Measurements from ENCODE around the gene RNF144B. TPM values are rescaled to one million over a fixed set of nuclear protein-coding genes. Genes with fewer than 3 reads are reported as not detected.
A peak's percentile ranks its signal among the peaks of the same experiment; 100 is the strongest.
"Not testable (repeated sequence)": the region's sequence is repeated elsewhere in the genome, so short reads cannot be mapped to it uniquely, and the experiment has no call there.

Gene RNF144B
- 1.4 and 1.7 TPM in 2 replicates for total RNA-seq (2014; rRNA removed; shearing (Covaris generic))

DNA sequence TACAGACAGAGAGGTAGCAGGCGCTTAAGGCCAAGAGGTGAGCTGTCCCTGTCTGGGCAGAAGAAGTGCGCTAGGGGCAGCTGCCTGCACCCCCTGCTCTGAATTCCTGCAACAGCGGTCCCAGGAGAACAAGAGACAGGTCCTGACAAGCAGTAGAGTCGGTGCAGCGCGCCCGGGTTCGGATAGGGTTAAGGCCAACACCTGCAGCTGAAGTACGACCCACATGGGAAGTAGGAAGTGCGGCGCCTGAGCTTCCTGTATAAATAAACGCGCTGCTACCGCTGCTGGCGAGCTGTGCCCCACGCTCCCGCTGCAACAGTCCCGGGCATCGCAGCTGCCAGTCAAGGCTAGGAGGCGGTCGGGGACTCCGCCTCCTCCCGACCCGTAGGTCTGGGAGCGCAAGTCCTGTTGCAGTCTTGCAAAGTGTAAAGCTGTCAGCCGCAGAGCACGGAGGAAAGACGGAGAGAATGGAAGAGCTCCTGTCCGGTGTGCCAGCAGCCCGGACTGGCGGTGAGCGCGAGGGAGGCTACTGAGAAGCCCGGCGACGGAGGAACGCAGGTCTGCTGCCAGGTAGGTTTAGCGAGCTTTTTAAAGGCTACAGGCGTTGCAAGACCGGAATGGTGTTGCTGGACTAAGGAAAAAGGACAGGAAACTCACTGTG lies at the start of gene RNF144B:
TSS of gene RNF144B (plus strand) at position 290 of the 661 bp plus-strand sequence. CDS start 12,185 bp downstream, outside the sequence.
- Histone ChIP-seq H3K4me3 (ENCODE audit: insufficient read depth, low read depth, low read length) (peak within 1 kb of the TSS; percentile 43), H3K27me3 (ENCODE audit: control insufficient read depth, insufficient read depth, low read length) (no peaks in the 10 kb centered on the region), H3K36me3 (replicated peaks; ENCODE audit: control insufficient read depth, insufficient read depth, low read length) (no peaks in the 10 kb centered on the region)
- DNase-seq = peak; percentile 85

DNA sequence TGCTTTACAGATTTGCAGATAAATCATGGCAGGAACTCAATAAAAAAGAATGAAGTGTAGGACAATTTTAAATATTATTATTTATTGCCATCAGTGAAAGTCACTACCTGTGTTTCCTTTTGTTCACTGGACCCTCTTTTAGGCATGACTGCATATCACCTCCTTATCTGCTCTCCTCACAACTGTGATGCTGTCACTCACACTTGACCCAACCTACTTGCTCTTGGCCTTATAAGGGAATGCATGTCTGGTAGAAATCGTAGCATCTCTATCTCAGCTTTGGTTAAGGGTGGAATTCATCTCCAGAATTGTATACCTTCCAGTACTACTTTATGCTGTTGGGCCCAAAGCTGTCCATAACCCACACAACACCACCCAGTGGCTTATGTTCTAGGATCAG lies 47.6 kb upstream of the RNF144B start:
- no peaks in the 10 kb centered on the region for H3K27me3 ChIP-seq (ENCODE audit: control insufficient read depth, insufficient read depth, low read length)
- H3K4me3 ChIP-seq (ENCODE audit: insufficient read depth, low read depth, low read length) = no peak overlapping the region
- H3K36me3 ChIP-seq (replicated peaks; ENCODE audit: control insufficient read depth, insufficient read depth, low read length) = no peaks in the 10 kb centered on the region
- DNase-seq = no peak

DNA sequence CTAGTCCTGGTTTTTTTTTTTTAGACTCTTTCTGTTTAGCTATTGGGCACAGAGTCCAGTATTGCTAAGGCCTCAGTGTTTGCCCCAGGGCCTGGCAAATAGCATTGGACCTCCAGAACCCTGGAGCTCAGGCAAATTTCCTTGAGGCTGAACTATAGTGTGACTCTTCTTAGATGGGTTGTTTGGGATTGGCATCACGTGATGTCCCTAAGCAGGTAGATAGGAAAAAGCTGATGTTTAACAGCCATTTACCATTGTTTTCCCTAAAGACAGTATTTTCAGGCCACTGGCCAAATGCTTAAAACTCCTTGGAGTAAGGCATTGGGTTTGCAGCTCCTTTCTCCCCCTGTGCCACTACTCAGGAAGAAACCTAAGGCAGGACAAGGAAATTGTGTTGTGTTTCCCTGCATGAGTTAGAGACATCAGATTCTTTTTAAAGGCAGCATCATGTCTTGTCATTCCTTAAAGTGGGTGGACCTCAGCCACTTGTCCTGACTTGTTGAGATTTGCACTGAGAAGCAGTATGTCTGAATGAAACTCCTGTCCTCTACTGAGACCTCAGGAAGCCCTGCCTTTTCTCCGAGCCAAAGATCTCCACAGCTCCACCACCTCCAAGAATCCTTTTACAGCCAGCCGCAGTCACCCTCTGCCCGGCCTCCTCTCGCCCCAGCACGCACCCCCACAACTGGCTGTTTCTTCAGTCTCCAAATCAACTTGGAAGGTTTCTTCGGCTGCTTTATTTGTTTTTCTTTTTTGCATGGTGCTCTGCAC lies 46.2 kb upstream of the RNF144B start:
- Histone ChIP-seq H3K4me3 (ENCODE audit: insufficient read depth, low read depth, low read length) (no peak overlapping the region), H3K27me3 (ENCODE audit: control insufficient read depth, insufficient read depth, low read length) (no peaks in the 10 kb centered on the region), H3K36me3 (replicated peaks; ENCODE audit: control insufficient read depth, insufficient read depth, low read length) (no peaks in the 10 kb centered on the region)
- no peak for DNase-seq

DNA sequence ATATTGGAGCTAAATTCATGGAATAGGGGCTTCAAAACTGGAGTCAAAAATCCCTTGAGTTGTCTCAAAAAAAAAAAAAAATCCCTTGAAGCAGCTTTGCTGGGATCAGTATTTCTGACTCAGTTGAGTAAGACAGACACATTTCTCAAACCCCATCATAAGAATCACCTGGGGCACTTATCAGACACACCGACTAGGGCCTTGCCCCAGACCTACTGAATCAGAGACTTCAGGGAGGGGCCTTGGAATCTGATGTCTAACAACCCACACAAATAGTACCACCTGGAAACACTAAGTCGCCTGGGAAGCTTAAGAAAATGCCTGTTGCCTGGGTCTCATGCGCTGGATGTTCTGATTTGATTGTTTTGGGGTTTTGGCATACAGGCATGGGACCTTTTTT lies 44.9 kb upstream of the RNF144B start:
- H3K36me3 ChIP-seq (replicated peaks; ENCODE audit: control insufficient read depth, insufficient read depth, low read length) = no peaks in the 10 kb centered on the region
- H3K4me3 ChIP-seq (ENCODE audit: insufficient read depth, low read depth, low read length) = no peak overlapping the region
- no peaks in the 10 kb centered on the region for H3K27me3 ChIP-seq (ENCODE audit: control insufficient read depth, insufficient read depth, low read length)
- no peak for DNase-seq

GRCh38 chr6:18343741-18344140 lies 43.4 kb upstream of the RNF144B start:
- Histone ChIP-seq H3K4me3 (ENCODE audit: insufficient read depth, low read depth, low read length) (no peak overlapping the region), H3K36me3 (replicated peaks; ENCODE audit: control insufficient read depth, insufficient read depth, low read length) (no peaks in the 10 kb centered on the region), H3K27me3 (ENCODE audit: control insufficient read depth, insufficient read depth, low read length) (no peaks in the 10 kb centered on the region)
- no peak for DNase-seq

DNA sequence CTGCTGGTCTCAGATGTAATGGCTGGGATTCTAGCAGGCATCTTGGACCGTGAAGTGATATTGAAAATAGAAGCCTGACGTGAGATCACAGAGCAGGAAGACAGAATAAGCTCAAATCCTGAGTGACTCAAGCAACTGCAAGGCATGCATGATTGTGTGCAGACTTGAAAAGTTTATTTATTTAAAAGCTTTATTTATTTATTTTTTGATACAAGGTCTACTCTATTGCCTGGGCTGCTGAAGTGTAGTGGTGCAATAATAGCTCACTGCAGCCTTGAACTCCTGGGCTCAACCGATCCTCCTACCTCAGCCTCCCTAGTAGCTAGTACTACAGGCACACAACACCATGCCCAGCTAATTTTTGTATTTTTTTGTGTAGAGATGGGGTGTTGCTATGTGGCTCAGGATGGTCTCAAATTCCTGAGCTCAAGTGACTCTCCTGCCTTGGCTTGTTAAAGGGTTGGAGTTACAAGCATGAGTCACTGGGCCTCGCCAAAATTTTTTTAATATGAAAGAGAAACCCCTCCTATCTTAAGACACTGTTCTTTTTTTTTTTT lies 40.1 kb upstream of the RNF144B start:
- Histone ChIP-seq H3K4me3 (ENCODE audit: insufficient read depth, low read depth, low read length) (no peak overlapping the region), H3K27me3 (ENCODE audit: control insufficient read depth, insufficient read depth, low read length) (no peaks in the 10 kb centered on the region), H3K36me3 (replicated peaks; ENCODE audit: control insufficient read depth, insufficient read depth, low read length) (no peaks in the 10 kb centered on the region)
- no peak for DNase-seq

DNA sequence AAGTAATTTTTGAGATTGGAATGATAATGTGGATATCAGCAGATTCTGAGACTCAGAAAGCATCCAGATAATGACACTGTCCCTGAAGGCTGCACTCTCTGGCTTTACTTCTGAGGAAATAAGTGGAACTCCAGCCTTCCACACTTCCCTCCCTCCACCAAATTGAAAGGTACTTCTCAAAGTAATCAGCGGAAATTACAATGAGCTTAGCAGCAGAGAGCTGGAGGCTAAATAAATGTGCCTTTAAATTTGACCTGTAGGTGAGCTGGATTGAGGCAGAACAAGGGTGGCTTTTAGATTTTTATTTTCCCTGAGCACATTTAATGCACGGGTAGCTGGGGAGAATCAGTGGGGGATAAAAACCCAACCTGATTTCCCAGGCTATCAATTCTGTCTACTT lies 39.3 kb upstream of the RNF144B start:
- H3K27me3 ChIP-seq (ENCODE audit: control insufficient read depth, insufficient read depth, low read length) = no peaks in the 10 kb centered on the region
- no peak overlapping the region for H3K4me3 ChIP-seq (ENCODE audit: insufficient read depth, low read depth, low read length)
- H3K36me3 ChIP-seq (replicated peaks; ENCODE audit: control insufficient read depth, insufficient read depth, low read length) = no peaks in the 10 kb centered on the region
- no peak for DNase-seq

- no peak overlapping the region for H3K4me3 ChIP-seq (ENCODE audit: insufficient read depth, low read depth, low read length)
- H3K27me3 ChIP-seq (ENCODE audit: control insufficient read depth, insufficient read depth, low read length) = no peaks in the 10 kb centered on the region
- H3K36me3 ChIP-seq (replicated peaks; ENCODE audit: control insufficient read depth, insufficient read depth, low read length) = no peaks in the 10 kb centered on the region
- DNase-seq = no peak
These were observed 37.8 kb upstream of the RNF144B start for GRCh38 chr6:18349386-18349785.

GRCh38 chr6:18350271-18350670 lies 36.9 kb upstream of the RNF144B start:
- Histone ChIP-seq H3K4me3 (ENCODE audit: insufficient read depth, low read depth, low read length) (no peak overlapping the region), H3K36me3 (replicated peaks; ENCODE audit: control insufficient read depth, insufficient read depth, low read length) (no peaks in the 10 kb centered on the region), H3K27me3 (ENCODE audit: control insufficient read depth, insufficient read depth, low read length) (no peaks in the 10 kb centered on the region)
- no peak for DNase-seq

- no peaks in the 10 kb centered on the region for H3K36me3 ChIP-seq (replicated peaks; ENCODE audit: control insufficient read depth, insufficient read depth, low read length)
These were observed 36.4 kb upstream of the RNF144B start for GRCh38 chr6:18350712-18351111.

GRCh38 chr6:18352001-18352400 lies 35.1 kb upstream of the RNF144B start:
- no peak for DNase-seq
- Histone ChIP-seq H3K4me3 (ENCODE audit: insufficient read depth, low read depth, low read length) (no peak overlapping the region), H3K36me3 (replicated peaks; ENCODE audit: control insufficient read depth, insufficient read depth, low read length) (no peaks in the 10 kb centered on the region), H3K27me3 (ENCODE audit: control insufficient read depth, insufficient read depth, low read length) (no peaks in the 10 kb centered on the region)

More at GRCh38 chr6:18350712-18351111, 36.4 kb upstream of the RNF144B start:
- H3K4me3 ChIP-seq (ENCODE audit: insufficient read depth, low read depth, low read length) = no peak overlapping the region
- no peaks in the 10 kb centered on the region for H3K27me3 ChIP-seq (ENCODE audit: control insufficient read depth, insufficient read depth, low read length)
- DNase-seq = no peak

- DNase-seq = no peak
- H3K4me3 ChIP-seq (ENCODE audit: insufficient read depth, low read depth, low read length) = no peak overlapping the region
- no peaks in the 10 kb centered on the region for H3K27me3 ChIP-seq (ENCODE audit: control insufficient read depth, insufficient read depth, low read length)
- no peaks in the 10 kb centered on the region for H3K36me3 ChIP-seq (replicated peaks; ENCODE audit: control insufficient read depth, insufficient read depth, low read length)
These were observed 34.3 kb upstream of the RNF144B start for GRCh38 chr6:18352842-18353241.

- Histone ChIP-seq H3K27me3 (ENCODE audit: control insufficient read depth, insufficient read depth, low read length) (no peaks in the 10 kb centered on the region), H3K4me3 (ENCODE audit: insufficient read depth, low read depth, low read length) (no peak overlapping the region), H3K36me3 (replicated peaks; ENCODE audit: control insufficient read depth, insufficient read depth, low read length) (no peaks in the 10 kb centered on the region)
- DNase-seq = no peak
These were observed 33.9 kb upstream of the RNF144B start for GRCh38 chr6:18353251-18353650.

GRCh38 chr6:18357546-18357945 lies 29.6 kb upstream of the RNF144B start:
- H3K27me3 ChIP-seq (ENCODE audit: control insufficient read depth, insufficient read depth, low read length); H3K4me3 ChIP-seq (ENCODE audit: insufficient read depth, low read depth, low read length); DNase-seq; H3K36me3 ChIP-seq (replicated peaks; ENCODE audit: control insufficient read depth, insufficient read depth, low read length): not testable (repeated sequence)

- no peak for DNase-seq
- H3K4me3 ChIP-seq (ENCODE audit: insufficient read depth, low read depth, low read length) = no peak overlapping the region
- H3K36me3 ChIP-seq (replicated peaks; ENCODE audit: control insufficient read depth, insufficient read depth, low read length) = no peaks in the 10 kb centered on the region
- H3K27me3 ChIP-seq (ENCODE audit: control insufficient read depth, insufficient read depth, low read length) = no peaks in the 10 kb centered on the region
These were observed 27.8 kb upstream of the RNF144B start for GRCh38 chr6:18359237-18359885.
